ENCODE results near the gene ITPA.

The ITPA gene

DNA sequence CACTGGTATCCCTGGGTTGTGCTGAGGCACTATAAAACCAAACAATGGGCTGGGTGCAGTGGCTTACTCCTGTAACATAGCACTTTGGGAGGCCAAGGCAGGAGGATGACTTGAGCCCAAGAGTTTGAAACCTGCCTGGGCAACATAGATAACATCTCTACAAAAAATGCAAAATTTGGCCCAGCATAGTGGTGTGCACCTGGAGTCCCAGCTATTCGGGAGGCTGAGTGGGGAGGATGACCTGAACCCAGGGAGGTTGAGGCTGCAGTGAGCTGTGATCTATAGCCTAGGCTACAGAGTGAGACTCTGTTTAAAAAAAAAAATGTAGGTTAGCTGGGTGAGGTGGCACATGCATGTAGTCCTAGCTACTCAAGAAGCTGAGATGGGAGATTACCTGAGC lies 37.4 kb downstream of the ITPA start:
- ChIA-PET CTCF (no interaction called here), POLR2A (interaction anchor here (0.7 kb wide), 1 partner anchor 327 kb away, joined by 6 read pairs; no protein-coding TSS in a partner anchor)
- DNase-seq (ENCODE audit: extremely low spot score): no peak
- TF ChIP-seq CTCF (IDR thresholded peaks at IDR 0.05; ENCODE audit: control extremely low read depth, extremely low read depth, low read depth, missing control alignments): no peak

GRCh38 chr20:3247638-3248037 lies 38.3 kb downstream of the ITPA start:
- DNase-seq (ENCODE audit: extremely low spot score): no peak
- TF ChIP-seq CTCF (IDR thresholded peaks at IDR 0.05; ENCODE audit: control extremely low read depth, extremely low read depth, low read depth, missing control alignments): no peak
- ChIA-PET POLR2A (no interaction called here), CTCF (interaction anchor here (1.1 to 1.6 kb wide), 2 partner anchors 11 to 35 kb away, joined by 3 read pairs; no protein-coding TSS in a partner anchor)

- CTCF ChIA-PET: interaction anchor here (0.9 to 1.6 kb wide), 5 partner anchors 11 to 70 kb away, joined by 3 to 4 read pairs (median 3); no protein-coding TSS in a partner anchor
- no peak for DNase-seq (ENCODE audit: extremely low spot score)
- TF ChIP-seq CTCF (IDR thresholded peaks at IDR 0.05; ENCODE audit: control extremely low read depth, extremely low read depth, low read depth, missing control alignments): peak; percentile 3
- POLR2A ChIA-PET: no interaction called here
These were observed 39.1 kb downstream of the ITPA start for GRCh38 chr20:3248167-3248992.

DNA sequence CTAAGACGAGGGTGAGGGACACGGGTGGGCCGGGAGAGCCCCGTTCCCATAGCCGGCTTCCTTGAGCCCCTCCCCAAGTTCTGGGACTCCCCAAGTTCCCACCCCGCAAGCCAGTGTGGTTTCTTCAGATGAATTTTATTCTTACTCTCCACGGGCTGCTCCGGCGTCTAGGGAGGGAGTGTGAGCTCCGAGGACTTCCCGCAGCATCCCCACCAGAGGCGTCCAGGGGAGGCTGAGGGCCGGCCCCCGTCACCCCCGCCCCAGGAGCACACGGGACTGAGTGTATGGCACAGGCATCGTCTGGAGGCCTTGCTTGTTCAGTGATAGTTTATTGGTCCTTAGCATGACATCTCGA lies 39.7 kb downstream of the ITPA start:
- POLR2A ChIA-PET: no interaction called here
- no peak for DNase-seq (ENCODE audit: extremely low spot score)
- TF ChIP-seq CTCF (IDR thresholded peaks at IDR 0.05; ENCODE audit: control extremely low read depth, extremely low read depth, low read depth, missing control alignments): no peak
- CTCF ChIA-PET: interaction anchor here (0.9 to 1.6 kb wide), 6 partner anchors 9 to 71 kb away, joined by 3 to 5 read pairs (median 4); no protein-coding TSS in a partner anchor

- ChIA-PET POLR2A (no interaction called here), CTCF (interaction anchor here (0.9 to 2.8 kb wide), 4 partner anchors 9 to 31 kb away, joined by 3 to 9 read pairs (median 4); no protein-coding TSS in a partner anchor)
- no peak for TF ChIP-seq CTCF (IDR thresholded peaks at IDR 0.05; ENCODE audit: control extremely low read depth, extremely low read depth, low read depth, missing control alignments)
- DNase-seq (ENCODE audit: extremely low spot score): no peak
These were observed 40.8 kb downstream of the ITPA start for GRCh38 chr20:3250091-3250504.

DNA sequence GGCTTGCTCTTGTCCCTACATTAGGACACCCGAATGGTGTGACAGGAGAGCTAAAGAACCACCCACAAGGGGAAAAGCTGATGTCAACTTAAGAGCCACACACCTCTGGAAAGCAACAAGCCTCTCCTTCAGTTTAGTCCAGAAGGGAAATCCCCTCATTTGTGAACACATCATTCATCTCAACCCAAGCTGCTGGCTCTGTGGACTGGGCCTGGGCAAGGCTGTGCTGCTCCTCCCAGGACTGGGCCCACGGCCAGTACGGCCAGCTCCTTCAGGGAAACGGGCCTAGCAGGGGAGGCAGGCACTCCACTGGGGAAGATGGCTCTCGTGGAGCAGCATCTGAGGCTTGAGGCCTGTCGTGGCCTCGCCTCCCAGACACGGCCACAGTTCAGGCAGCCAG lies 42.5 kb downstream of the ITPA start:
- ChIA-PET POLR2A (no interaction called here), CTCF (interaction anchor here (0.7 to 2.8 kb wide), 9 partner anchors 9 to 52 kb away, joined by 3 to 9 read pairs (median 5); partner anchors contain the start of gene SLC4A11)
- no peak for TF ChIP-seq CTCF (IDR thresholded peaks at IDR 0.05; ENCODE audit: control extremely low read depth, extremely low read depth, low read depth, missing control alignments)
- DNase-seq (ENCODE audit: extremely low spot score): no peak

All from GM10248 (cell line).